Measurements from ENCODE around the gene BTBD1.

DNA sequence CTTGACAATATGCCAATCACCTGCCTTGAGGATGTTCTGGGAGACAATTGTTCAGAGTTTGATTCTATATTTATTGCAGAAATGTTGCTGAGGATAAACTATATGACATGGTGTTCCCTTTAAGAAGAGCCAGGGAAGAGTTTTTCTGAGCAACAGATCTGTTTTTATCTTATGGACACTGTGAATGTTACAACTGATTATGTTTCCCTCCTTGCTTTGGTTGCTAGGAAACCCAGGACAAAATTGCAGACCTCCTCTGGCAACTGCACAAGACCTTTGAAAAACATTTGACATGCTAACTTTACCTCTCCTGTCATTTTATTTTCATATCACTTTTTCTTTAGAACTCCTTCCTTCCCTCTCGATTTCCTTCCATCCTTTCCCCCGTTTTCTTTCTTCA is 32.2 kb upstream of the BTBD1 start:
- TF ChIP-seq, protein P1, sequence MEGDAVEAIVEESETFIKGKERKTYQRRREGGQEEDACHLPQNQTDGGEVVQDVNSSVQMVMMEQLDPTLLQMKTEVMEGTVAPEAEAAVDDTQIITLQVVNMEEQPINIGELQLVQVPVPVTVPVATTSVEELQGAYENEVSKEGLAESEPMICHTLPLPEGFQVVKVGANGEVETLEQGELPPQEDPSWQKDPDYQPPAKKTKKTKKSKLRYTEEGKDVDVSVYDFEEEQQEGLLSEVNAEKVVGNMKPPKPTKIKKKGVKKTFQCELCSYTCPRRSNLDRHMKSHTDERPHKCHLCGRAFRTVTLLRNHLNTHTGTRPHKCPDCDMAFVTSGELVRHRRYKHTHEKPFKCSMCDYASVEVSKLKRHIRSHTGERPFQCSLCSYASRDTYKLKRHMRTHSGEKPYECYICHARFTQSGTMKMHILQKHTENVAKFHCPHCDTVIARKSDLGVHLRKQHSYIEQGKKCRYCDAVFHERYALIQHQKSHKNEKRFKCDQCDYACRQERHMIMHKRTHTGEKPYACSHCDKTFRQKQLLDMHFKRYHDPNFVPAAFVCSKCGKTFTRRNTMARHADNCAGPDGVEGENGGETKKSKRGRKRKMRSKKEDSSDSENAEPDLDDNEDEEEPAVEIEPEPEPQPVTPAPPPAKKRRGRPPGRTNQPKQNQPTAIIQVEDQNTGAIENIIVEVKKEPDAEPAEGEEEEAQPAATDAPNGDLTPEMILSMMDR (conservative IDR thresholded peaks at IDR 0.05; ENCODE audit: low read length), result no peak
- no peak for TF ChIP-seq EZH2phosphoT487 (IDR thresholded peaks at IDR 0.05; ENCODE audit: borderline replicate concordance, low read depth, low read length)

Data from OCI-LY7 (cell line).